Neural cell (in vitro differentiated cells): ENCODE data around the gene PCBD2. TPM values are rescaled to one million over a fixed set of nuclear protein-coding genes. Genes with fewer than 3 reads are reported as not detected.

Source experiments
- H2AFZ ChIP-seq: fragments of 200-600, 300-800 bp; sonication (generic), shearing (Covaris generic); 2 replicates; pipeline ENCODE4 v1.6.0; 2014; ENCODE audit warnings: low read depth, mild to moderate bottlenecking, antibody characterized with exemption, low read length, moderate library complexity
- H3F3A ChIP-seq: fragments of 200-600 bp; shearing (Covaris generic); 2 replicates; pipeline ENCODE4 v1.6.1; 2016; ENCODE audit warnings: mild to moderate bottlenecking, moderate library complexity, mixed read lengths, antibody characterized with exemption, low read length; ENCODE audit not compliant: insufficient read depth, poor library complexity, severe bottlenecking
- H3K27ac ChIP-seq: fragments of 200-600, 300-800 bp; sonication (generic), shearing (Covaris generic); 2 replicates; pipeline ENCODE4 v1.5.1; 2014; ENCODE audit warnings: mild to moderate bottlenecking, low read length, moderate library complexity
- H3K27me3 ChIP-seq: fragments of 300-800, 200-600 bp; sonication (generic), shearing (Covaris generic); 2 replicates; pipeline ENCODE4 v1.6.0; 2014; ENCODE audit warnings: mild to moderate bottlenecking, low read depth, low read length, moderate library complexity; ENCODE audit not compliant: insufficient read depth
- H3K36me3 ChIP-seq: fragments of 300-800, 200-600 bp; sonication (generic), shearing (Covaris generic); 2 replicates; pipeline ENCODE4 v1.5.1; 2014; ENCODE audit warnings: mild to moderate bottlenecking, antibody characterized with exemption, low read length, moderate library complexity; ENCODE audit not compliant: insufficient read depth
- H3K4me2 ChIP-seq: fragments of 300-800, 200-600 bp; sonication (generic), shearing (Covaris generic); 2 replicates; pipeline ENCODE4 v1.6.0; 2014; ENCODE audit warnings: mild to moderate bottlenecking, low read length
- H3K4me3 ChIP-seq: fragments of 300-800, 200-600 bp; sonication (generic), shearing (Covaris generic); 2 replicates; pipeline ENCODE4 v1.5.1; 2014; ENCODE audit warnings: mild to moderate bottlenecking, low read length, moderate library complexity
- H3K79me2 ChIP-seq: fragments of 200-600 bp; shearing (Covaris generic); replicated peaks from 2 replicates; pipeline ENCODE4 v1.6.0; 2014; ENCODE audit warnings: mild to moderate bottlenecking, low read length, moderate library complexity; ENCODE audit not compliant: insufficient read depth
- H3K9ac ChIP-seq: fragments of 300-800, 200-600 bp; sonication (generic), shearing (Covaris generic); 2 replicates; pipeline ENCODE4 v1.6.1; 2016; ENCODE audit warnings: mild to moderate bottlenecking, low read length, mixed read lengths
- H3K9me2 ChIP-seq: fragments of 200-600 bp; shearing (Covaris generic); 2 replicates; pipeline ENCODE4 v1.6.1; 2016; ENCODE audit warnings: mild to moderate bottlenecking, low read length, mixed read lengths; ENCODE audit not compliant: insufficient read depth
- H3K9me3 ChIP-seq: fragments of 200-600, 300-800 bp; sonication (generic), shearing (Covaris generic); 2 replicates; pipeline ENCODE4 v1.6.1; 2016; ENCODE audit warnings: mild to moderate bottlenecking, mixed run types, low read length, moderate library complexity, mixed read lengths
- H4K20me1 ChIP-seq: fragments of 200-600 bp; shearing (Covaris generic); 2 replicates; pipeline ENCODE4 v1.6.1; 2016; ENCODE audit warnings: mild to moderate bottlenecking, mixed run types; ENCODE audit not compliant: insufficient read depth
- CTCF ChIP-seq: fragments of 450-650 bp; IDR thresholded peaks from 2 replicates; pipeline ENCODE4 v1.5.1; 2014; ENCODE audit warnings: antibody characterized with exemption, mild to moderate bottlenecking, moderate library complexity; ENCODE audit not compliant: poor library complexity, severe bottlenecking
- EP300 ChIP-seq: fragments of 450-650 bp; conservative IDR thresholded peaks from 2 replicates; pipeline ENCODE4 v1.6.1; 2014; ENCODE audit warnings: antibody characterized with exemption, mild to moderate bottlenecking, moderate library complexity; ENCODE audit not compliant: poor library complexity, severe bottlenecking
- EZH2 ChIP-seq: fragments of 200-600, 300-800 bp; shearing (Covaris generic), sonication (generic); IDR thresholded peaks from 2 replicates; pipeline ENCODE4 v1.6.1; 2014; ENCODE audit warnings: antibody characterized with exemption, low read length, borderline replicate concordance, mild to moderate bottlenecking; ENCODE audit not compliant: insufficient read depth, poor library complexity, severe bottlenecking
- MXI1 ChIP-seq: fragments of 450-650 bp; conservative IDR thresholded peaks from 2 replicates; pipeline ENCODE4 v1.6.1; 2014; ENCODE audit warnings: antibody characterized with exemption, mild to moderate bottlenecking; ENCODE audit not compliant: poor library complexity, severe bottlenecking
- POLR2AphosphoS5 ChIP-seq: IDR thresholded peaks from 2 replicates; pipeline ENCODE4 v1.6.1; 2012
- RAD21 ChIP-seq: fragments of 450-650 bp; conservative IDR thresholded peaks from 2 replicates; pipeline ENCODE4 v1.6.1; 2014; ENCODE audit warnings: antibody characterized with exemption, mild to moderate bottlenecking, moderate library complexity
- SMC3 ChIP-seq: fragments of 450-650 bp; conservative IDR thresholded peaks from 2 replicates; pipeline ENCODE4 v1.6.1; 2014; ENCODE audit warnings: antibody characterized with exemption, mild to moderate bottlenecking, moderate library complexity; ENCODE audit not compliant: poor library complexity
- TAF1 ChIP-seq: IDR thresholded peaks from 2 replicates; pipeline ENCODE4 v1.6.1; 2012; ENCODE audit warnings: low read depth
- polyA plus RNA-seq: library from polyadenylated mRNA; depleted of rRNA; stranded (reverse); fragments of >200 nt; gene quantifications from 2 replicates; pipeline ENCODE4 v1.2.3, GENCODE V29; 2014
- TF ChIP-seq, protein P1 (sequence below): IDR thresholded peaks from 2 replicates; pipeline ENCODE4 v1.6.1; 2012; ENCODE audit warnings: borderline replicate concordance

The PCBD2 gene
- polyA plus RNA-seq, 1 donor from 2014 or later = 6.0 TPM

- H3K9ac ChIP-seq = no peak overlapping the region
- no peaks in the 10 kb centered on the region for H3K79me2 ChIP-seq
- no peaks in the 10 kb centered on the region for H4K20me1 ChIP-seq
- TF ChIP-seq, protein P1, sequence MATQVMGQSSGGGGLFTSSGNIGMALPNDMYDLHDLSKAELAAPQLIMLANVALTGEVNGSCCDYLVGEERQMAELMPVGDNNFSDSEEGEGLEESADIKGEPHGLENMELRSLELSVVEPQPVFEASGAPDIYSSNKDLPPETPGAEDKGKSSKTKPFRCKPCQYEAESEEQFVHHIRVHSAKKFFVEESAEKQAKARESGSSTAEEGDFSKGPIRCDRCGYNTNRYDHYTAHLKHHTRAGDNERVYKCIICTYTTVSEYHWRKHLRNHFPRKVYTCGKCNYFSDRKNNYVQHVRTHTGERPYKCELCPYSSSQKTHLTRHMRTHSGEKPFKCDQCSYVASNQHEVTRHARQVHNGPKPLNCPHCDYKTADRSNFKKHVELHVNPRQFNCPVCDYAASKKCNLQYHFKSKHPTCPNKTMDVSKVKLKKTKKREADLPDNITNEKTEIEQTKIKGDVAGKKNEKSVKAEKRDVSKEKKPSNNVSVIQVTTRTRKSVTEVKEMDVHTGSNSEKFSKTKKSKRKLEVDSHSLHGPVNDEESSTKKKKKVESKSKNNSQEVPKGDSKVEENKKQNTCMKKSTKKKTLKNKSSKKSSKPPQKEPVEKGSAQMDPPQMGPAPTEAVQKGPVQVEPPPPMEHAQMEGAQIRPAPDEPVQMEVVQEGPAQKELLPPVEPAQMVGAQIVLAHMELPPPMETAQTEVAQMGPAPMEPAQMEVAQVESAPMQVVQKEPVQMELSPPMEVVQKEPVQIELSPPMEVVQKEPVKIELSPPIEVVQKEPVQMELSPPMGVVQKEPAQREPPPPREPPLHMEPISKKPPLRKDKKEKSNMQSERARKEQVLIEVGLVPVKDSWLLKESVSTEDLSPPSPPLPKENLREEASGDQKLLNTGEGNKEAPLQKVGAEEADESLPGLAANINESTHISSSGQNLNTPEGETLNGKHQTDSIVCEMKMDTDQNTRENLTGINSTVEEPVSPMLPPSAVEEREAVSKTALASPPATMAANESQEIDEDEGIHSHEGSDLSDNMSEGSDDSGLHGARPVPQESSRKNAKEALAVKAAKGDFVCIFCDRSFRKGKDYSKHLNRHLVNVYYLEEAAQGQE = no peak
- TF ChIP-seq CTCF (no peak), RAD21 (no peak), EP300 (no peak), EZH2 (no peak), MXI1 (no peak), SMC3 (no peak), POLR2AphosphoS5 (no peak), TAF1 (no peak)
- H3K36me3 ChIP-seq = no peaks in the 10 kb centered on the region
- H3K4me3 ChIP-seq = no peak overlapping the region
- no peak overlapping the region for H3K27ac ChIP-seq
- H3K9me2 ChIP-seq = no peaks in the 10 kb centered on the region
- H3K4me2 ChIP-seq = no peak overlapping the region
- H3K27me3 ChIP-seq = no peaks in the 10 kb centered on the region
- H2AFZ ChIP-seq = no peak overlapping the region
- H3F3A ChIP-seq = no peaks in the 10 kb centered on the region
- H3K9me3 ChIP-seq = no peaks in the 10 kb centered on the region
Observed at GRCh38 chr5:135007305-135007704, 102.4 kb downstream of the PCBD2 start.

- no peaks in the 10 kb centered on the region for H3K79me2 ChIP-seq
- no peaks in the 10 kb centered on the region for H3K9me3 ChIP-seq
- H3K4me2 ChIP-seq = no peak overlapping the region
- H3K27ac ChIP-seq = no peak overlapping the region
- H2AFZ ChIP-seq = no peak overlapping the region
- TF ChIP-seq POLR2AphosphoS5 = no peak
- TF ChIP-seq SMC3 = no peak
- TF ChIP-seq MXI1 = no peak
- TF ChIP-seq, protein P1 = no peak
- TF ChIP-seq TAF1 = no peak
- TF ChIP-seq EZH2 = no peak
- no peak for TF ChIP-seq CTCF
- TF ChIP-seq EP300 = no peak
- TF ChIP-seq RAD21 = no peak
- no peaks in the 10 kb centered on the region for H4K20me1 ChIP-seq
- no peaks in the 10 kb centered on the region for H3K9me2 ChIP-seq
- no peaks in the 10 kb centered on the region for H3K36me3 ChIP-seq
- H3K9ac ChIP-seq = no peak overlapping the region
- no peak overlapping the region for H3K4me3 ChIP-seq
- no peaks in the 10 kb centered on the region for H3K27me3 ChIP-seq
- H3F3A ChIP-seq = no peaks in the 10 kb centered on the region
Observed at GRCh38 chr5:135007749-135008363, 102.9 kb downstream of the PCBD2 start.
